PC-3 (cell line): ENCODE data around the gene GNAZ. TPM values are rescaled to one million over a fixed set of nuclear protein-coding genes. Genes with fewer than 3 reads are reported as not detected.

Experiments used
- ATAC-seq: fragments of 200-7000 bp; cut with Tn5 transposase; 2 replicates; pipeline ENCODE4 v1.9.1; 2020; ENCODE audit warnings: mild to moderate bottlenecking, moderate library complexity
- BruUV-seq: library from RNA; stranded (reverse); fragments of 400-500 nt; replicated peaks from 2 replicates; lab custom pipeline; 2021; lab: Mats Ljungman, UMichigan
- CTCF ChIA-PET: fragments of 300-600 bp; sonication (Branson Sonifier 250); formaldehyde crosslinking; loops from one replicate; lab custom pipeline; 2022; ENCODE audit warnings: antibody characterized with exemption; lab: Charles Lee
- POLR2A ChIA-PET: fragments of 300-600 bp; sonication (Branson Sonifier 250); formaldehyde crosslinking; loops from one replicate; lab custom pipeline; 2022; ENCODE audit warnings: antibody characterized with exemption; ENCODE audit not compliant: unreplicated experiment; lab: Charles Lee
- DNase-seq: peaks from one replicate; pipeline ENCODE4 v3.0.0-alpha.2; 2015
- H2AFZ ChIP-seq: fragments of 300-600 bp; sonication (generic); 2 replicates; pipeline ENCODE4 v1.6.0; 2016; ENCODE audit warnings: antibody characterized with exemption, low read length
- H3F3A ChIP-seq: fragments of 300-600 bp; sonication (generic); one replicate; pipeline ENCODE4 v1.6.0; 2017; ENCODE audit warnings: antibody characterized with exemption, low read length, control low read depth, mild to moderate bottlenecking; ENCODE audit not compliant: unreplicated experiment
- H3K27ac ChIP-seq: fragments of 300-600 bp; sonication (generic); 2 replicates; pipeline ENCODE4 v1.5.1; 2016; ENCODE audit warnings: mild to moderate bottlenecking, low read length
- H3K27me3 ChIP-seq: fragments of 300-600 bp; sonication (generic); 2 replicates; pipeline ENCODE4 v1.6.1; 2016; ENCODE audit warnings: low read length, mixed read lengths
- H3K36me3 ChIP-seq: fragments of 300-600 bp; sonication (generic); 2 replicates; pipeline ENCODE4 v1.6.1; 2016; ENCODE audit warnings: low read depth, mixed run types, low read length, mixed read lengths
- H3K4me1 ChIP-seq: fragments of 300-600 bp; sonication (generic); 2 replicates; pipeline ENCODE4 v1.5.1; 2016; ENCODE audit warnings: low read length; ENCODE audit not compliant: insufficient read depth
- H3K4me2 ChIP-seq: fragments of 300-600 bp; sonication (generic); 2 replicates; pipeline ENCODE4 v1.6.0; 2016; ENCODE audit warnings: low read length
- H3K4me3 ChIP-seq: fragments of 300-600 bp; sonication (generic); 2 replicates; pipeline ENCODE4 v1.5.1; 2016; ENCODE audit warnings: mild to moderate bottlenecking, low read length, mixed read lengths
- H3K79me2 ChIP-seq: fragments of 300-600 bp; sonication (generic); 2 replicates; pipeline ENCODE4 v1.6.1; 2017; ENCODE audit warnings: low read length, mixed read lengths
- H3K9ac ChIP-seq: fragments of 300-600 bp; sonication (generic); 2 replicates; pipeline ENCODE4 v1.6.0; 2016; ENCODE audit warnings: mild to moderate bottlenecking, low read length
- H3K9me2 ChIP-seq: fragments of 300-600 bp; sonication (generic); replicated peaks from 2 replicates; pipeline ENCODE4 v1.6.1; 2016; ENCODE audit warnings: mixed run types, low read length, mixed read lengths
- H3K9me3 ChIP-seq: fragments of 300-600 bp; sonication (generic); 2 replicates; pipeline ENCODE4 v1.6.1; 2016; ENCODE audit warnings: low read length, mixed read lengths
- H4K20me1 ChIP-seq: fragments of 300-600 bp; sonication (generic); 2 replicates; pipeline ENCODE4 v1.6.1; 2016; ENCODE audit warnings: low read length, mixed read lengths
- EZH2 ChIP-seq: fragments of 300-600 bp; sonication (generic); IDR thresholded peaks from one replicate; pipeline ENCODE4 v1.6.1; 2017; ENCODE audit warnings: antibody characterized with exemption, mild to moderate bottlenecking, low read length; ENCODE audit not compliant: unreplicated experiment
- EZH2phosphoT487 ChIP-seq: fragments of 300-600 bp; sonication (generic); IDR thresholded peaks from 2 replicates; pipeline ENCODE4 v1.6.1; 2018; ENCODE audit warnings: mild to moderate bottlenecking, antibody characterized with exemption, low read length, borderline replicate concordance
- intact Hi-C: fragments of 100-400 bp; cut with micrococcal nuclease; formaldehyde crosslinking; loops from 2 replicates; pipeline ENCODE4 v1.9.0; 2023
- total RNA-seq: library from RNA; depleted of rRNA; stranded (reverse); fragments of >200 nt; gene quantifications from 2 replicates; pipeline ENCODE4 v1.2.3, GENCODE V29; 2014
- TF ChIP-seq, protein P1 (sequence below): fragments of 300-600 bp; sonication (generic); conservative IDR thresholded peaks from 2 replicates; pipeline ENCODE4 v1.5.1; 2017; ENCODE audit warnings: antibody characterized with exemption, low read depth, mild to moderate bottlenecking, low read length

The GNAZ gene
- total RNA-seq, 1 experiment from 2014 or later = 14.4 TPM

DNA sequence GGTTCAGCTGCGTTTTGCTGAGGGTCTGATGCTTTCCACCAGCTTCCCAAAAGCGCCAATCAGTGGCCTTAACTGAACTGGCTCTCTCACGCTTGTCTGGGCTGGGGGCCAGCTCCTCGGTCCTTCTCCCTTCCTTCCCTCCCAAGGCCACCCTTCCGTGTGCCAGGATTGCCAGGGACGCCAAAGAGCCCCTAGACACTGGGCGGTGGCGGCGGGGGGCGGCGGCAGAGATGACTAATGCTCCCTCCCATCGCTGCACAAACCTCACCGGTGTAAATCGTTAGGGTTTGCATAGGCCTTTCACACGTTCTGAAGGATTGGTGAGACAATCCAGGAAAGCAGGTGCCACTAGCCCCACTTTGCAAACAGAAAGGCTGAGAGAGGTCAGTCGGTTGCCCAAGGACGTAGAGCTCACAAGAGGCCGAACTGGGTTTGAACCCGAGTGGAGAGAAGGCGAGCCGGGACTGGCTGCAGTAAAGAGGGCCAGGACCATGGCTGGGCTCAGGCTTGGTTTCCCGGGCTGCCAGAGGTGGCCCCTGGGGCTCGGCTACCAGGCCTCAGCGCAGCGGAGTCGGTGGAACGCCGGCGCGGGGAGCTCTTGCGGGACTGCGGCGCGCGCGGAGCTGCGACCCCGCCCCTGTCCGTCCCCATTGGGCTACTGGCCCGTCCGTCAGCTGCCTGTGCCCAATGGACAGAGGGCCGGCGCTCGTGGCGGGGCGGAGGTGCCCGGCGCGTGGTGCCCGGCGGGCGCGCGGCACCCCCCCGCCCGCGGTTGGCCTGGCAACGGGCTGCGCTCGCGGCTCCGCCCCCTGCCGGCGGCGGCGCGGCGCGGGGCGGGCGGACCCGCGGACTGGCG lies 589 bp upstream of the GNAZ start:
- Histone ChIP-seq H3K9me3 (no peaks in the 10 kb centered on the region), H3K27me3 (no peaks in the 10 kb centered on the region), H3K4me3 (peak overlapping the region; percentile 84), H3K9me2 (no peaks in the 10 kb centered on the region), H3K79me2 (no peaks in the 10 kb centered on the region), H3K36me3 (no peaks in the 10 kb centered on the region), H3K9ac (peak overlapping the region; percentile 33; the same call in 1 of the 2 replicates), H3K4me2 (peak overlapping the region; percentile 100), H3K27ac (no peak overlapping the region), H3K4me1 (peaks cover 12% of the 10 kb centered on the region; the same call in 1 of the 2 replicates), H2AFZ (peak overlapping the region; percentile 98), H3F3A (no peaks in the 10 kb centered on the region), H4K20me1 (no peaks in the 10 kb centered on the region)
- TF ChIP-seq, protein P1, sequence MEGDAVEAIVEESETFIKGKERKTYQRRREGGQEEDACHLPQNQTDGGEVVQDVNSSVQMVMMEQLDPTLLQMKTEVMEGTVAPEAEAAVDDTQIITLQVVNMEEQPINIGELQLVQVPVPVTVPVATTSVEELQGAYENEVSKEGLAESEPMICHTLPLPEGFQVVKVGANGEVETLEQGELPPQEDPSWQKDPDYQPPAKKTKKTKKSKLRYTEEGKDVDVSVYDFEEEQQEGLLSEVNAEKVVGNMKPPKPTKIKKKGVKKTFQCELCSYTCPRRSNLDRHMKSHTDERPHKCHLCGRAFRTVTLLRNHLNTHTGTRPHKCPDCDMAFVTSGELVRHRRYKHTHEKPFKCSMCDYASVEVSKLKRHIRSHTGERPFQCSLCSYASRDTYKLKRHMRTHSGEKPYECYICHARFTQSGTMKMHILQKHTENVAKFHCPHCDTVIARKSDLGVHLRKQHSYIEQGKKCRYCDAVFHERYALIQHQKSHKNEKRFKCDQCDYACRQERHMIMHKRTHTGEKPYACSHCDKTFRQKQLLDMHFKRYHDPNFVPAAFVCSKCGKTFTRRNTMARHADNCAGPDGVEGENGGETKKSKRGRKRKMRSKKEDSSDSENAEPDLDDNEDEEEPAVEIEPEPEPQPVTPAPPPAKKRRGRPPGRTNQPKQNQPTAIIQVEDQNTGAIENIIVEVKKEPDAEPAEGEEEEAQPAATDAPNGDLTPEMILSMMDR = no peak
- TF ChIP-seq EZH2 (no peak), EZH2phosphoT487 (no peak)
- DNase-seq (peak; percentile 82), ATAC-seq (peak; percentile 95)
- CTCF ChIA-PET = interaction anchor here (0.5 kb wide), 1 partner anchor 52 kb away, joined by 3 read pairs; no protein-coding TSS in a partner anchor
- no TSS peak for BruUV-seq
- POLR2A ChIA-PET = no interaction called here
- intact Hi-C loops = loop anchor here (1.0 kb wide), 1 partner anchor 27 kb away; no protein-coding TSS in a partner anchor

DNA sequence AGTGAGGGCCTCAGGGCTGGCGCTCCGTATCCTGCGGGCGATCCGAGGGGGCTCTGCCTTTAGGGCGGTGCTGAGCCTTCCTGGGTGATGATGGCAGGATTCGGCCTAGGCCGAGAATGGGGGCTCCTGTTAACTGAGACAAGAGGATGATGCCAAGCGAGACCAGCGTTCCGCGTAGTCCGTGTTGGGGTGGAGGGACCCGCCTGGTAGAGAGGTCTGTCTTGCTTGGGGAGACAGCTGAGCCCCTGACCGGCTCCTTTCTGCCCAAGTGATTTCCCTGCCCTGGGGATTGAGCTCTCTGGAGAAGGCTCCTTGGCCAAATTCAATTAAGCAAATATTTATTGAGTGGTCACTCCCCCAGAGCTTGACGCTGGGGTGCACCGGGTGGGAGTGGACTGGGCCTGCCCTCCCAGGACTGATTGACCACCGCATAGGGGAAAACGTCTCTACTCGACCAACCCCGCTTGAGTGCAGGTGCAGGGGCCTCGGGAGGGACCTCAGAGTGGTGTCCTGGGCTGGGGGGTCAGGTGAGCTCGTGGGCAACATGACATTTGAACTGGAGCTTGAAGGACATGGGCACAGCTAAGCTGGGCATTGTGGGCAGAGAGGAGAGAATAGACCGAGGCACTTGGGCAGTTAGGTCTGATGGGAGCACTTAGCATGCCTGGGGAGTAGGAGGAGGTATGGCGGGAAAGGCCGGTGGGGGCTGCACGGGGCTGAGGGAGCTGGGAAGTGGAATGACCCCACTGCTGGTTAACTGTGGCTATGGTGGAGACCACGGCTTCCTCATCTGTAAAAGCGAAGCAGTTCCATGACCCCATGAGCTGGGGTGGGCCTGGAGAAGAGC lies 1.1 kb downstream of the GNAZ start:
- no peaks in the 10 kb centered on the region for H3F3A ChIP-seq
- intact Hi-C loops = no loop called here
- ChIA-PET CTCF (no interaction called here), POLR2A (no interaction called here)
- no peaks in the 10 kb centered on the region for H3K79me2 ChIP-seq
- no peak overlapping the region for H3K9ac ChIP-seq
- no TSS peak for BruUV-seq
- H4K20me1 ChIP-seq = no peaks in the 10 kb centered on the region
- no peaks in the 10 kb centered on the region for H3K36me3 ChIP-seq
- TF ChIP-seq, protein P1 = no peak
- no peak for TF ChIP-seq EZH2phosphoT487
- no peak for TF ChIP-seq EZH2
- no peak overlapping the region for H2AFZ ChIP-seq
- DNase-seq = no peak
- H3K27me3 ChIP-seq = no peaks in the 10 kb centered on the region
- no peak for ATAC-seq
- H3K27ac ChIP-seq = no peak overlapping the region
- peak overlapping the region; percentile 71 for H3K4me3 ChIP-seq
- H3K4me1 ChIP-seq = peaks cover 12% of the 10 kb centered on the region; the same call in 1 of the 2 replicates
- peak overlapping the region; percentile 85 for H3K4me2 ChIP-seq
- no peaks in the 10 kb centered on the region for H3K9me3 ChIP-seq
- H3K9me2 ChIP-seq = no peaks in the 10 kb centered on the region
